NK-92 (cell line): ENCODE results near the gene CHST7.

Source experiments
- DNase-seq: peaks from one replicate; lab custom pipeline; 2025; ENCODE audit not compliant: unreplicated experiment; lab: John Stamatoyannopoulos, UW

CHST7 gene

DNA sequence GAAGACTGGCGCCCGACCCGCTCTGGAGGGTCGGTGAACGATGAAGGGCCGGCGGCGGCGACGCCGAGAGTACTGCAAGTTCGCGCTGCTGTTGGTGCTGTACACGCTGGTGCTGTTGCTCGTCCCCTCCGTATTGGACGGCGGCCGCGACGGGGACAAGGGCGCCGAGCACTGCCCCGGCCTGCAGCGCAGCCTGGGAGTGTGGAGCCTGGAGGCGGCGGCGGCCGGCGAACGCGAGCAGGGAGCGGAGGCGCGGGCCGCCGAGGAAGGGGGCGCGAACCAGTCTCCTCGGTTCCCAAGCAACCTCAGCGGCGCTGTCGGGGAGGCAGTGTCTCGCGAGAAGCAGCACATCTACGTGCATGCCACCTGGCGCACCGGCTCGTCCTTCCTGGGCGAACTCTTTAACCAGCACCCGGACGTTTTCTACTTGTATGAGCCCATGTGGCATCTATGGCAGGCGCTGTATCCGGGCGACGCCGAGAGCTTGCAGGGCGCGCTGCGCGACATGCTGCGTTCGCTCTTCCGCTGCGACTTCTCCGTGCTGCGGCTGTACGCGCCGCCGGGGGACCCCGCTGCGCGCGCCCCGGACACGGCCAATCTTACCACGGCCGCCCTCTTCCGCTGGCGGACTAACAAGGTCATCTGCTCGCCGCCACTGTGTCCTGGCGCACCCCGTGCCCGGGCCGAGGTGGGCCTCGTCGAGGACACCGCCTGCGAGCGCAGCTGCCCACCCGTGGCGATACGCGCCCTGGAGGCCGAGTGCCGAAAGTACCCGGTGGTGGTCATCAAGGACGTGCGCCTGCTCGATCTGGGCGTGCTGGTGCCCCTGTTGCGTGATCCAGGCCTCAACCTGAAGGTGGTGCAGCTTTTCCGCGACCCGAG lies 568 bp downstream of the CHST7 start:
- no peak for DNase-seq

GRCh38 chrX:46574774-46575381 lies 1.3 kb downstream of the CHST7 start:
- DNase-seq = no peak

GRCh38 chrX:46575586-46575985 lies 2.0 kb downstream of the CHST7 start:
- DNase-seq = no peak

DNA sequence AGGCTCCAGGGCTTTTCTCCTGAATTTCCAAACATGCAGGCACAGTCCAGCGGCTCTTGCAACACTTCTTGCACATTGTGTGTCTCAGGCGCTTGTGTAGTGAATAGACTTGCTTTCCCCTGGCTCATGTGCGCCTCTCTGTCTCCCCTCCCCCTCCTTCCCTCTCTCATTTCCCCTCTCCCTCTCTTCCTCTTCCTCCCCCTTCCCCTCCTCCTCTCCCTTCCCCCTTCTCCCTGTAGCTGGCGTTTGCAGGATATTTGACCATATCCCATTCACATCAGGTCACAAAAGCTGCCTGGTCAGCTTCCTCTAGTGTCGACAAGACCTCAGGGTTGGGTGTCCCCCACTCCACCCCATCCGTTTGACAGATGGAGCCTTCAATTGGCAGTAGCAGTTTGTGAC lies 2.4 kb downstream of the CHST7 start:
- no peak for DNase-seq

- DNase-seq = no peak
These were observed 2.9 kb downstream of the CHST7 start for GRCh38 chrX:46576458-46576857.

- no peak for DNase-seq
These were observed 3.8 kb downstream of the CHST7 start for GRCh38 chrX:46577221-46578005.

DNA sequence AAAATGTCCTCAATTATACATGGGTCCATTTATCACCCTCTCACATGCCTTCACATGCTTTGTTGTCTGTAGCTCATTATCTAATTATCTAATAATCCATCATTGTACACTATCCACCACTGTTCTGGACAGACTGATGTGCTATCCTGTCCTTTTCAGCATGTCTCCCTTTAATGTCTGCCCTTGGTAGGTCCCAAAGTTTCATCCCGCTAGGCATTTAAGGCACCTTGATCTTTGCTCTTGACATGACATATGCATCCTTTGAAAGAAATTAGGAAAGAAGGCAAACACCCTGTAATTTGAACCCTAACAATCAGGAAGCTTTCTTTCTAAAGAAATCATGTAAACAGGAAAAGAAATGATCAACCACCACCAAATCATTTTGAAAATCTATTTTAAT lies 5.7 kb downstream of the CHST7 start:
- DNase-seq = no peak

- no peak for DNase-seq
These were observed 7.0 kb downstream of the CHST7 start for GRCh38 chrX:46580613-46581012.

DNA sequence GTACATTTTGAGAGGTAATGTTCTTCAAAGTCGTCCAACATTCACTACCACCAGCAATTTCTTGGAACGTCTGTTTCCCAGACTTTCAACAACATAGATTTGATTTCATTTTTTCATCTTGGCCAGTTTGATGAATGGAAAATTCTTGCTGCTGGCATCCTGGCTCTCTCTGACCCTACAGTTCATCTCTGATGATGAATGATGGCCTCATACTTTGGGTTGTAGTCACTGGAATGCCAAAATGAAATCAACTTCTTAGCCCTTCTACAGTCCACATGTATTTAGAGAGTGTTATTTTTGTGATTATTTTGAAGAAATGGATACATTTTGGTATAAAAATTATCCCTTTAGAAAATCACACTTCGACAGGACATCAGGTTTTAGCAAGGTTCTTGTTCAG lies 8.8 kb downstream of the CHST7 start:
- no peak for DNase-seq

- DNase-seq = no peak
These were observed 9.4 kb downstream of the CHST7 start for GRCh38 chrX:46582966-46583365.

GRCh38 chrX:46584736-46585135 lies 11.2 kb downstream of the CHST7 start:
- no peak for DNase-seq

DNA sequence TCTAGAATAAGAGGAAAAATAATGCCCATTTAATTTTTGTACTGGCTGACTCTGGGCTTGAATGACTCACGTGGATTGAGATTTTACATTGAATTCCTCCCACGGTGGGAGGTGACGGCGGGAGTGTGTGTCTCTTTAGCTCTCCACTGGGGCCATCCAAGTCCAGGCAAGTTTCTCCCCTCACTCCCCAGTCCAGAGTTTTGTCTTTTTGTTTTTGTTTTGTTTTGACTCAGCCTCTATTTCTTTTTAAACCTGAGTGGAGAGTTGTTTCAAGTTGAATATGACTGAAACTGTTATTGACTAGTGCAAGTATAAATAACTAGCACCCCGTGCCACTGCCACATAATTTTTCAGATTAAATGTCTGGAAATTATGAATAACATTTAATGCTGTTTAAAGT lies 13.6 kb downstream of the CHST7 start:
- no peak for DNase-seq

GRCh38 chrX:46587753-46588171 lies 14.2 kb downstream of the CHST7 start:
- no peak for DNase-seq

DNA sequence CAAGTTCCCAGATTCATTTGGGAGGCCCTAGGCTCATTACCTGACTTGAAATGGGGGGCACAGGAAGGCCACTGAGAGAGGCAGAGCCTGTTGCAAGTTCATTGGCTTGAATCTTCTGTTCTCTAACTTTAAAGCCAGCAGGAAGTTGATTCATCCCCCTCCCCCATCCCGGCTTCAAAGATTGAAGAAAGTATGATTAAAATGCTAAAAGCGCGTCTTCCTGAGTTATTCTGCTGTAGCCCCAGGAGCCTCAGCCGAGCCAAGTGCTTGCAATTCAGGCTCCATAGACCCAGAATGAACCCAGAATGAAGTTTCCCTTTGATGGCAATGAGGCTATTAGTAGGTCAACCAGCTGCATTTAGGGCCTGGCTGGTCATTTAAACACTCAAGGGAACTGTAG lies 14.7 kb downstream of the CHST7 start:
- no peak for DNase-seq

- no peak for DNase-seq
These were observed 16.6 kb downstream of the CHST7 start for GRCh38 chrX:46589977-46590723.

DNA sequence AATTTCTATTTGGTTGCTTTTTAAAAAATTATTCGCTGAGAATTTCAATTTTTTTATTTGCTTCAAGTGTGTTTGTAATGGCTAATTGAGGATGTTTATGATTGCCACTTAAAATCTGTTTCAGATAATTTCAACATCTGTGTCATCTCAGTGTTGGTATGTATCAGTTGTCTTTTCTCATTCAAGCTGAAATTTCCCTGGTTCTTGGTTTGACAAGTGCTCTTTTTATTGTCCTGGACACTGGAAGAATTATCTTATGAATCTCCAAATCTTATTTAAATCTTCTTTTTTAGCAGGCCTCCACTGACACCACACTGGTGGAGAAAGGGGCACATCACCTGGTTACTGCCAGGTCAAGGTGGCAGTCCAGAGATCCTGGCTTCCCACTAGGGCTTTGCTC lies 21.5 kb downstream of the CHST7 start:
- DNase-seq = no peak

DNA sequence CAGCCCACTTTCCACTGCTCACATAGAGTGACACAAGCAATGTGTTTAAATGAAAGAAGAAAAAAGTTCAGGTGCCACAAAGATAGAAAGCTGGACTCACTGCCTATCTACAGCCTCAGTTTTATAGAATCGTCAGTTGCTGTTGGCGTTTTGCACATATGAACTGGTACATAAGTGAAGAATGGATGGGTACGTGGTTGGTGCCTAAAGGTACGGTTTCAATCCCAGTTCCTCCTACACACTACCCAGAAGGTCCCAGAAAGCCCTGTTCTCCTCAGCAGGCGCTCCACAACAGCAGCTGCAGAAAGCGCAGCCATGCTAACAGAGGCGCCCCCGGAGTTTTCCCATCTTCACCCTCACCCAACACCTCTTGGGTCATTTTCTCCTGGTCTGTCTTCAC lies 23.6 kb downstream of the CHST7 start:
- no peak for DNase-seq

DNA sequence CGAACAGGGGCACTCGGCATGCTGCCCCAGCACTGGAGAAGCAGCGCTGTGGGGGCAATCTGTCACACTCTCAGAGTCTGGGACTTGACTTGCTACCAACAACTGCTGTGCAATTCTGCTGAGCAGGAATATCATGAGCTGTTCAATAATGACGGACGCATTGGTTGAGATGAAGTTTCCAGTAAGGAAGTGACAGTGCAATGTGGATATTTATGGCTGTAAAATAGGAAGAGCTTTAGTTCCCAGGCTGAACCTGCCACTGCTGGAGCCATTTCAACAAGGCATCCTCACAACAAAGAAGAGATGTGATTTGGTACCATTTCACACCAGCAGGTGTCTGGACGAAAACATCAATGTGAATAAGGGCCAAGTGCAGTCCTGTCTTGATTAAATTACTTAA lies 24.2 kb downstream of the CHST7 start:
- no peak for DNase-seq

- no peak for DNase-seq
These were observed 25.5 kb downstream of the CHST7 start for GRCh38 chrX:46599051-46599560.

- no peak for DNase-seq
These were observed 27.7 kb downstream of the CHST7 start for GRCh38 chrX:46601283-46601682.
